Right lobe of liver (tissue), 6 donors: ENCODE results near the gene CCDC88C. TPM values are rescaled to one million over a fixed set of nuclear protein-coding genes. Genes with fewer than 3 reads are reported as not detected.

Experiments
- ATAC-seq, 4 donors: fragments of 200-7000 bp; cut with Tn5 transposase; one replicate each; pipeline ENCODE4 v1.9.1; 2020; ENCODE audit warnings: mild to moderate bottlenecking in 4 of 4, moderate library complexity in 4 of 4
- DNase-seq, 3 donors: peaks; one replicate each; pipeline ENCODE4 v3.0.0-alpha.2; 2020
- H3K27ac ChIP-seq, 3 donors: fragments of 200-600 bp; one replicate each; pipeline ENCODE4 v1.8.0; 2022
- H3K27me3 ChIP-seq, 2 donors: fragments of 200-600 bp; one replicate each; pipeline ENCODE4 v1.8.0; 2022
- H3K36me3 ChIP-seq, 4 donors: fragments of 200-600 bp; sonication (generic) in 1 of 4; one replicate each; pipeline versions ENCODE4 v1.5.1 to v1.8.0; 2017 to 2022; ENCODE audit warnings: control low read depth in 1 of 4
- H3K4me1 ChIP-seq, 4 donors: fragments of 200-600 bp; sonication (generic) in 1 of 4; one replicate each; pipeline versions ENCODE4 v1.5.1 to v1.8.0; 2017 to 2022; ENCODE audit warnings: control low read depth in 1 of 4
- H3K4me3 ChIP-seq, 3 donors: fragments of 200-600 bp; one replicate each; pipeline ENCODE4 v1.8.0; 2022
- H3K9me3 ChIP-seq, 4 donors: fragments of 200-600 bp; sonication (generic) in 1 of 4; one replicate each; pipeline versions ENCODE4 v1.5.1 to v1.8.0; 2017 to 2022; ENCODE audit warnings: control low read depth in 1 of 4
- POLR2A ChIP-seq: fragments of 450-650 bp; IDR thresholded peaks from one replicate; pipeline ENCODE4 v1.6.1; 2017; ENCODE audit warnings: antibody characterized with exemption, mild to moderate bottlenecking
- WGBS: methylation state at CpG from one replicate; pipeline ENCODE4 v1.1.6; 2018; ENCODE audit warnings: low coverage, low lambda C conversion rate; ENCODE audit not compliant: insufficient coverage; ENCODE audit errors: missing lambda C conversion rate; 5-methylcytosine and 5-hydroxymethylcytosine counted together
- intact Hi-C, 2 donors: fragments of 100-400 bp; cut with DNase I; formaldehyde crosslinking; loops; one replicate each; pipeline versions ENCODE4 v1.11.2 to v1.14.1; 2022
- total RNA-seq, 6 experiments: library from RNA; depleted of rRNA in 2 of 6; stranded (reverse); fragments of >200 nt in 2 of 6; fragmentation: NEBNext Ultra II Directional in 3 of 6; extraction: Animal tissue kit (Norgen Biotek cat#: 25700) in 3 of 6; gene quantifications; one replicate each; pipeline versions ENCODE4 v1.1.0 to v1.2.4, GENCODE V29; 2016 to 2023
- TF ChIP-seq, protein P1 (sequence below), 4 donors: fragments of 200-600 bp in 3 of 4; fragments of 450-650 bp in 1 of 4; IDR thresholded peaks; one replicate each; pipeline versions ENCODE4 v1.5.1 to v1.8.0; 2016 to 2022; ENCODE audit warnings: antibody characterized with exemption in 4 of 4, mild to moderate bottlenecking in 2 of 4
- donor health status: DM: no; HTN: yes; CAD: no.
- donor health status: DM: no; HTN: no; CAD: no.
- donor health status: DM: no; HTN: no; CAD: no.
- donor health status: DM: no; HTN: yes; CAD: no.
- donor health status: DM: no; HTN: yes; CAD: no.

CCDC88C gene
- total RNA-seq, 6 experiments from 2014 or later, result 1.2 to 5.7 (median 3.1) TPM

DNA sequence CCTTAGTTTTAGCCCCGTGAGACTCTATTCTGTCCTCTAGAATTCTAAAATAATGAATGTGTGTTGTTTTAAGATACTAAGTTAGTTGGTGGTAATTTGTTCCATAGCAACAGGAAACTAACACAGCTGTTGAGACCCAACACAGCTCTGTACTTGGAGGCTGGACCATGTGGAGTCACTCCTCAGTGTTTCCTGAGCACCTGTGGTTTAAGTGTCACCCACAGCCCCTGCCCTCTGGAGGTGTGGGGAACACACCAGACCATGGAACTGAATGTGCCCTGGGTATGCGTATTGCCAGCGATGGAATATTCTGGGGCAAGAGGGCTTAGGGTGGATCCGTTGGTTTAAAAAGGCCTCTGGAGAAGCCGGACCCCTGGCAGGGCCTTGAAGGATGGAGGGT, 156.5 kb downstream of the CCDC88C start:
- DNase-seq, result no peak
- Histone ChIP-seq H3K27ac (no peak overlapping the region), H3K36me3 (no peaks in the 10 kb centered on the region), H3K27me3 (no peaks in the 10 kb centered on the region), H3K9me3 (no peaks in the 10 kb centered on the region), H3K4me3 (no peak overlapping the region), H3K4me1 (peaks cover 0 to 9% (median 0%) of the 10 kb centered on the region in 4 donors)
- TF ChIP-seq, protein P1, sequence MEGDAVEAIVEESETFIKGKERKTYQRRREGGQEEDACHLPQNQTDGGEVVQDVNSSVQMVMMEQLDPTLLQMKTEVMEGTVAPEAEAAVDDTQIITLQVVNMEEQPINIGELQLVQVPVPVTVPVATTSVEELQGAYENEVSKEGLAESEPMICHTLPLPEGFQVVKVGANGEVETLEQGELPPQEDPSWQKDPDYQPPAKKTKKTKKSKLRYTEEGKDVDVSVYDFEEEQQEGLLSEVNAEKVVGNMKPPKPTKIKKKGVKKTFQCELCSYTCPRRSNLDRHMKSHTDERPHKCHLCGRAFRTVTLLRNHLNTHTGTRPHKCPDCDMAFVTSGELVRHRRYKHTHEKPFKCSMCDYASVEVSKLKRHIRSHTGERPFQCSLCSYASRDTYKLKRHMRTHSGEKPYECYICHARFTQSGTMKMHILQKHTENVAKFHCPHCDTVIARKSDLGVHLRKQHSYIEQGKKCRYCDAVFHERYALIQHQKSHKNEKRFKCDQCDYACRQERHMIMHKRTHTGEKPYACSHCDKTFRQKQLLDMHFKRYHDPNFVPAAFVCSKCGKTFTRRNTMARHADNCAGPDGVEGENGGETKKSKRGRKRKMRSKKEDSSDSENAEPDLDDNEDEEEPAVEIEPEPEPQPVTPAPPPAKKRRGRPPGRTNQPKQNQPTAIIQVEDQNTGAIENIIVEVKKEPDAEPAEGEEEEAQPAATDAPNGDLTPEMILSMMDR (IDR thresholded peaks at IDR 0.05), result no peak
- TF ChIP-seq POLR2A, result no peak
- ATAC-seq, result no peak
- intact Hi-C loops, result no loop called here
- WGBS, result 92% methylated on average over 5 of the region's 5 CpGs

DNA sequence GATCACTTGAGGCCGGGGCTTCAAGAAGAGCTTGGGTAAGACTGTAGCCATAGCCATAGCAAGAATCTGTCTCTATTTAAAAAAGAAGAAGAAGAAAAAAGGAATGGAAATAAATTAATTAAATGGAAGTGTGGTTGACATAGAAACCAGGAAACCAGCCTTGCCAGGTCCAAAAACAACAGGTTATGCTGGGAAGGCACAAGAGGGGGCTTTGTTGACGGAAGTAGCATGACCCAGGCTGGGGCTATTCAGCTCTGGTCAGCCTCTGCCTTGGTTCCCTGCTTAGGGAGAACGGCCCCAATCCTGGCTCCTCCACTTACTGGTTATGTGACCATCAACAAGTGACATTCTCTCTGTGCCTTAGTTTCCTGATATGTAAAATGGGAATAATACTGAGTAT, 158.7 kb downstream of the CCDC88C start:
- Histone ChIP-seq H3K27me3 (no peaks in the 10 kb centered on the region), H3K4me3 (no peak overlapping the region), H3K27ac (no peak overlapping the region), H3K36me3 (no peaks in the 10 kb centered on the region), H3K9me3 (no peaks in the 10 kb centered on the region), H3K4me1 (peaks cover 0 to 2% (median 0%) of the 10 kb centered on the region in 4 donors)
- TF ChIP-seq, protein P1 (IDR thresholded peaks at IDR 0.05), result no peak
- no peak for TF ChIP-seq POLR2A
- DNase-seq, result no peak
- intact Hi-C loops, result no loop called here
- no peak for ATAC-seq
- 76% methylated on average over 2 of the region's 3 CpGs for WGBS

DNA sequence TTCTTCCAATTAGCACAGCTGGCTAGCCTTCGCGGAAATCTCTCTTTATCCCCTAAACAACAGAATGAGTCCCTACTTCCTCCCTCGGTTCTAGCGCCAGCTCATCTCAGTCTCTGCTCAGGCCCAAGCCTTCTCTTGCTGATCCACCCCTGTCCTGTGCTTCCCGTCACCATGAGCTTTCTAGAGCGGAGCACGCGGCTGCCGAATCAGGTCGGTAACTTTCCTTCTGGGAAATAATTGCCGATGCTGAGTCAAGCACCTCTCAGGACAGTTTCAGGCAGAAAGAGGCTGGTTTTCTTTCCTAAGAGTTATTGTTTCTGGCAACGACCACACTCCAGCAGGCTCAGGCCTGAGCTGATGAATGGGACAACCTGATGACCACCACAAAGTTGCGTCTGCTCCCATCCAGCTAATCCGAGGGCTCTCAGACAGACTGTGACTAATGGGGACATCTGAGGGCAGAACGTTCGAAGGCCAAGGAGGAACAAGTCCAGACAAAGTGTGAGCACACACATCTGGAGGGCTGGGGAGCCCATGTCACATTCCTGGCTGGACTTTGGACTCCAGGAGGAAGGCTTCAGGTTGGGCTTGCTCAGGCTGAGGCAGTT, 159.5 kb downstream of the CCDC88C start:
- Histone ChIP-seq H3K36me3 (no peaks in the 10 kb centered on the region), H3K4me1 (peaks cover 0 to 5% (median 0%) of the 10 kb centered on the region in 4 donors), H3K27ac (no peak overlapping the region), H3K27me3 (no peaks in the 10 kb centered on the region), H3K9me3 (no peaks in the 10 kb centered on the region), H3K4me3 (no peak overlapping the region)
- DNase-seq, result no peak
- 66% methylated on average over 13 of the region's 16 CpGs for WGBS
- no peak for TF ChIP-seq POLR2A
- TF ChIP-seq, protein P1 (IDR thresholded peaks at IDR 0.05), result no peak
- ATAC-seq, result no peak
- intact Hi-C loops, result no loop called here

DNA sequence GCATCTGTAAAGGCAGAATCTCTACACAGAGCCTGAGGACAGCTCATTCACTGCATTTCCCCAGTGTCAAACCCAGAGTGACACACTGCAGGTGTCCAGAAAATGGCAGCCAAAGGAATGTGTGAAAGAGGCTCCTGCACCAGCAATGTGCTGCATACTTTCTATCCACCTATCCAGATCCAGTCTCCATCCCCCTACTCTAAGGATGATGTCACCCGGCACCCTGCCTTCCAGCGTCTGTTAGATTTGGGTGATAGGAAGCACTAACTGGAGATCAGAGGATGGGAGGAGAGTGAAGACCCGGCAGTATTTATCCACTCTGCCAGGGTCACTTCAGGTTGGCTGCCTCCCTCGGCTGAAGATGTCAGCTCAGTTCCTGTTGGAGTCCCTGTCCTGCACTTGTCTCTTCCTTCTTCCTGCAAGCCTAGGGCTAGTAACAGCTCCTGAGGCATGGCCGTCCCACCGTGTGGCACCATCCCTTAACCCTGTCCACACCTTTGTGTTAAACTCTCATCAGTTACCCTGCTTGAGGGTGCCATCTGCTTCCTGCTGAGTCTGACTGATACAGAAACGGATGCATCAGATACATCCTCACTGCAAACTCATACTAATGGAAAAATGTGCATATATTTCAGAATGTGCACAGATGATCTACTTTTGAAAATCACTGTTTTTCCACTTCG, 160.2 kb downstream of the CCDC88C start:
- no peak overlapping the region for H3K27ac ChIP-seq
- intact Hi-C loops, result no loop called here
- TF ChIP-seq POLR2A, result no peak
- TF ChIP-seq, protein P1 (IDR thresholded peaks at IDR 0.05), result no peak
- DNase-seq (no peak), ATAC-seq (no peak)
- no peaks in the 10 kb centered on the region for H3K9me3 ChIP-seq
- H3K27me3 ChIP-seq, result no peaks in the 10 kb centered on the region
- H3K36me3 ChIP-seq, result no peaks in the 10 kb centered on the region
- no peak overlapping the region for H3K4me3 ChIP-seq
- H3K4me1 ChIP-seq, result peaks cover 0 to 9% (median 0%) of the 10 kb centered on the region in 4 donors
- 22% methylated on average over 7 of the region's 8 CpGs for WGBS
